HS-27A (cell line): Measurements from ENCODE around the gene GRK5.
"Not testable (repeated sequence)": the region's sequence is repeated elsewhere in the genome, so short reads cannot be mapped to it uniquely, and the experiment has no call there.

Source experiments
- DNase-seq: peaks from one replicate; pipeline ENCODE4 v3.0.0-alpha.2; 2012; ENCODE audit warnings: low read depth, missing footprints

GRK5 gene

GRCh38 chr10:119251315-119251708 lies 43.9 kb downstream of the GRK5 start:
- no peak for DNase-seq

- DNase-seq = no peak
These were observed 44.7 kb downstream of the GRK5 start for GRCh38 chr10:119252051-119252465.

GRCh38 chr10:119252470-119253151 lies 45.2 kb downstream of the GRK5 start:
- no peak for DNase-seq

GRCh38 chr10:119253433-119254174 lies 46.2 kb downstream of the GRK5 start:
- peak; percentile 62 for DNase-seq

GRCh38 chr10:119254335-119254734 lies 47.0 kb downstream of the GRK5 start:
- DNase-seq = no peak

GRCh38 chr10:119256030-119256429 lies 48.7 kb downstream of the GRK5 start:
- no peak for DNase-seq

- DNase-seq = no peak
These were observed 49.5 kb downstream of the GRK5 start for GRCh38 chr10:119256897-119257296.

GRCh38 chr10:119257899-119258419 lies 50.6 kb downstream of the GRK5 start:
- no peak for DNase-seq

- no peak for DNase-seq
These were observed 52.0 kb downstream of the GRK5 start for GRCh38 chr10:119259345-119259744.

- not testable (repeated sequence) for DNase-seq
These were observed 53.6 kb downstream of the GRK5 start for GRCh38 chr10:119261016-119261415.

- no peak for DNase-seq
These were observed 56.7 kb downstream of the GRK5 start for GRCh38 chr10:119263951-119264617.

GRCh38 chr10:119265691-119266090 lies 58.3 kb downstream of the GRK5 start:
- DNase-seq = no peak

GRCh38 chr10:119267384-119267783 lies 60.0 kb downstream of the GRK5 start:
- no peak for DNase-seq

GRCh38 chr10:119268428-119268827 lies 61.1 kb downstream of the GRK5 start:
- no peak for DNase-seq

- no peak for DNase-seq
These were observed 61.6 kb downstream of the GRK5 start for GRCh38 chr10:119268871-119269506.

- no peak for DNase-seq
These were observed 62.4 kb downstream of the GRK5 start for GRCh38 chr10:119269737-119270136.

GRCh38 chr10:119270762-119271366 lies 63.5 kb downstream of the GRK5 start:
- DNase-seq = no peak

GRCh38 chr10:119272338-119272734 lies 65.0 kb downstream of the GRK5 start:
- not testable (repeated sequence) for DNase-seq

GRCh38 chr10:119272736-119273135 lies 65.4 kb downstream of the GRK5 start:
- no peak for DNase-seq

GRCh38 chr10:119273413-119273812 lies 66.0 kb downstream of the GRK5 start:
- DNase-seq = no peak

- DNase-seq = no peak
These were observed 67.2 kb downstream of the GRK5 start for GRCh38 chr10:119274519-119275045.

GRCh38 chr10:119275085-119275484 lies 67.7 kb downstream of the GRK5 start:
- no peak for DNase-seq
